GM12864 (cell line): ENCODE results near the gene PDE4DIP.
"Not testable (repeated sequence)": the region's sequence is repeated elsewhere in the genome, so short reads cannot be mapped to it uniquely, and the experiment has no call there.

Experiments used
- DNase-seq: peaks from one replicate; pipeline ENCODE4 v3.0.0-alpha.2; 2011; ENCODE audit warnings: low read depth
- H3K4me3 ChIP-seq: 2 replicates; pipeline ENCODE4 v1.5.1; 2011; ENCODE audit warnings: mild to moderate bottlenecking, low read depth, low read length, control low read depth

PDE4DIP gene

GRCh38 chr1:149009761-149010160, 165.5 kb downstream of the PDE4DIP start:
- not testable (repeated sequence) for H3K4me3 ChIP-seq, DNase-seq

GRCh38 chr1:149012599-149012998, 168.4 kb downstream of the PDE4DIP start:
- not testable (repeated sequence) for DNase-seq, H3K4me3 ChIP-seq

GRCh38 chr1:149013513-149013912, 169.3 kb downstream of the PDE4DIP start:
- DNase-seq, H3K4me3 ChIP-seq: not testable (repeated sequence)

GRCh38 chr1:149015522-149015921, 171.3 kb downstream of the PDE4DIP start:
- DNase-seq, H3K4me3 ChIP-seq: not testable (repeated sequence)

GRCh38 chr1:149016626-149017025, 172.4 kb downstream of the PDE4DIP start:
- H3K4me3 ChIP-seq, DNase-seq: not testable (repeated sequence)

GRCh38 chr1:149018577-149018976, 174.3 kb downstream of the PDE4DIP start:
- H3K4me3 ChIP-seq, DNase-seq: not testable (repeated sequence)

- DNase-seq, H3K4me3 ChIP-seq: not testable (repeated sequence)
Measured at GRCh38 chr1:149024327-149024726, 180.1 kb downstream of the PDE4DIP start.

- not testable (repeated sequence) for H3K4me3 ChIP-seq, DNase-seq
Measured at GRCh38 chr1:149033916-149034315, 189.7 kb downstream of the PDE4DIP start.

- not testable (repeated sequence) for H3K4me3 ChIP-seq, DNase-seq
Measured at GRCh38 chr1:149043056-149043455, 198.8 kb downstream of the PDE4DIP start.

- H3K4me3 ChIP-seq, DNase-seq: not testable (repeated sequence)
Measured at GRCh38 chr1:149064611-149065010, 220.4 kb downstream of the PDE4DIP start.

GRCh38 chr1:149075505-149076127, 231.4 kb downstream of the PDE4DIP start:
- DNase-seq, result not testable (repeated sequence)

More at GRCh38 chr1:149075505-149076127, 231.4 kb downstream of the PDE4DIP start:
- not testable (repeated sequence) for H3K4me3 ChIP-seq
